Ovary (tissue), 9 donors: Measurements from ENCODE around the gene PAX1. TPM values are rescaled to one million over a fixed set of nuclear protein-coding genes. Genes with fewer than 3 reads are reported as not detected.

ENCODE experiments used
- DNase-seq, 5 donors: peaks; one replicate each; pipeline ENCODE4 v3.0.0-alpha.2; 2019 to 2020
- H3K27ac ChIP-seq, 2 donors: fragments of 200-600 bp; one replicate each; pipeline versions ENCODE4 v1.5.1 to v1.8.0; 2019 to 2022
- H3K27me3 ChIP-seq: fragments of 200-600 bp; one replicate; pipeline ENCODE4 v1.8.0; 2022
- H3K36me3 ChIP-seq: fragments of 200-600 bp; sonication (generic); one replicate; pipeline ENCODE4 v1.5.1; 2019
- H3K4me1 ChIP-seq: one replicate; pipeline ENCODE4 v1.8.1; 2013; ENCODE audit warnings: mild to moderate bottlenecking, moderate library complexity; ENCODE audit not compliant: insufficient read depth
- H3K4me3 ChIP-seq: fragments of 200-600 bp; sonication (generic); one replicate; pipeline ENCODE4 v1.5.1; 2017
- H3K9me3 ChIP-seq, 2 donors: fragments of 200-600 bp in 1 of 2; sonication (generic) in 1 of 2; one replicate each; pipeline versions ENCODE4 v1.5.1 to v1.8.1; 2013 to 2019; ENCODE audit warnings: mild to moderate bottlenecking in 1 of 2, moderate library complexity in 1 of 2
- EP300 ChIP-seq: sonication (generic); formaldehyde crosslinking; IDR thresholded peaks from one replicate; pipeline ENCODE4 v1.6.1; 2017; ENCODE audit warnings: antibody characterized with exemption
- POLR2A ChIP-seq: fragments of 450-650 bp; IDR thresholded peaks from one replicate; pipeline ENCODE4 v1.6.1; 2017; ENCODE audit warnings: antibody characterized with exemption, mild to moderate bottlenecking, moderate library complexity
- WGBS, 3 donors: extraction: QIAGEN DNeasy Blood & Tissue Kit in 1 of 3; methylation state at CpG; one replicate each; pipeline versions ENCODE4 v1.1.5 to v1.1.7; 2013 to 2017; 5-methylcytosine and 5-hydroxymethylcytosine counted together
- intact Hi-C, 4 donors: fragments of 100-400 bp; cut with DNase I; formaldehyde crosslinking; loops; one replicate each; pipeline versions ENCODE4 v1.11.0 to v1.15.1; 2022 to 2023
- polyA plus RNA-seq, 2 donors: library from polyadenylated mRNA; stranded (reverse); fragments of 200-250 nt in 1 of 2; fragments of 350-450 nt in 1 of 2; fragmentation: Illumina TruSeq in 1 of 2; extraction: RNeasy Lipid Tissue Mini Kit (QIAGEN cat#74804) in 1 of 2; gene quantifications; one replicate each; pipeline ENCODE4 v1.2.3, GENCODE V29; 2013 to 2014
- total RNA-seq, 7 donors: library from RNA; depleted of rRNA in 2 of 7; stranded (reverse); fragments of >200 nt in 2 of 7; fragmentation: NEBNext Ultra II Directional in 3 of 7; extraction: Animal tissue kit (Norgen Biotek cat#: 25700) in 3 of 7; gene quantifications; one replicate each; pipeline versions ENCODE4 v1.1.0 to v1.2.4, GENCODE V29; 2016 to 2023
- TF ChIP-seq, protein P1 (sequence below), 3 donors: fragments of 450-650 bp in 2 of 3; fragments of 200-600 bp in 1 of 3; IDR thresholded peaks; one replicate each; pipeline versions ENCODE4 v1.5.1 to v1.8.0; 2016 to 2022; ENCODE audit warnings: antibody characterized with exemption in 3 of 3, mild to moderate bottlenecking in 1 of 3
- donor health status: DM: no; HTN: no; CAD: no; lungs with moderate emphysema.
- donor health status: DM: no; HTN: no; CAD: no.
- donor health status: Bipolar disorder and iron deficiency.
- donor health status: DM: yes; HTN: yes; CAD: no.
- donor health status: DM: no; HTN: no; CAD: no.
- donor health status: DM: yes; HTN: yes; CAD: no.

The PAX1 gene
- total and polyA plus RNA-seq, 9 donors: not detected

GRCh38 chr20:21739161-21739560 is 33.7 kb downstream of the PAX1 start:
- 76 to 84% (median 77%) methylated on average over 3 of the region's 3 CpGs for WGBS, 3 donors
- H3K4me3 ChIP-seq: no peak overlapping the region
- no peak for DNase-seq
- intact Hi-C loops: no loop called here
- no peaks in the 10 kb centered on the region for H3K9me3 ChIP-seq
- TF ChIP-seq, protein P1, sequence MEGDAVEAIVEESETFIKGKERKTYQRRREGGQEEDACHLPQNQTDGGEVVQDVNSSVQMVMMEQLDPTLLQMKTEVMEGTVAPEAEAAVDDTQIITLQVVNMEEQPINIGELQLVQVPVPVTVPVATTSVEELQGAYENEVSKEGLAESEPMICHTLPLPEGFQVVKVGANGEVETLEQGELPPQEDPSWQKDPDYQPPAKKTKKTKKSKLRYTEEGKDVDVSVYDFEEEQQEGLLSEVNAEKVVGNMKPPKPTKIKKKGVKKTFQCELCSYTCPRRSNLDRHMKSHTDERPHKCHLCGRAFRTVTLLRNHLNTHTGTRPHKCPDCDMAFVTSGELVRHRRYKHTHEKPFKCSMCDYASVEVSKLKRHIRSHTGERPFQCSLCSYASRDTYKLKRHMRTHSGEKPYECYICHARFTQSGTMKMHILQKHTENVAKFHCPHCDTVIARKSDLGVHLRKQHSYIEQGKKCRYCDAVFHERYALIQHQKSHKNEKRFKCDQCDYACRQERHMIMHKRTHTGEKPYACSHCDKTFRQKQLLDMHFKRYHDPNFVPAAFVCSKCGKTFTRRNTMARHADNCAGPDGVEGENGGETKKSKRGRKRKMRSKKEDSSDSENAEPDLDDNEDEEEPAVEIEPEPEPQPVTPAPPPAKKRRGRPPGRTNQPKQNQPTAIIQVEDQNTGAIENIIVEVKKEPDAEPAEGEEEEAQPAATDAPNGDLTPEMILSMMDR (IDR thresholded peaks at IDR 0.05): no peak
- no peak for TF ChIP-seq EP300
- TF ChIP-seq POLR2A: no peak
- no peak overlapping the region for H3K27ac ChIP-seq
- no peaks in the 10 kb centered on the region for H3K4me1 ChIP-seq
- no peaks in the 10 kb centered on the region for H3K27me3 ChIP-seq
- H3K36me3 ChIP-seq: no peaks in the 10 kb centered on the region

DNA sequence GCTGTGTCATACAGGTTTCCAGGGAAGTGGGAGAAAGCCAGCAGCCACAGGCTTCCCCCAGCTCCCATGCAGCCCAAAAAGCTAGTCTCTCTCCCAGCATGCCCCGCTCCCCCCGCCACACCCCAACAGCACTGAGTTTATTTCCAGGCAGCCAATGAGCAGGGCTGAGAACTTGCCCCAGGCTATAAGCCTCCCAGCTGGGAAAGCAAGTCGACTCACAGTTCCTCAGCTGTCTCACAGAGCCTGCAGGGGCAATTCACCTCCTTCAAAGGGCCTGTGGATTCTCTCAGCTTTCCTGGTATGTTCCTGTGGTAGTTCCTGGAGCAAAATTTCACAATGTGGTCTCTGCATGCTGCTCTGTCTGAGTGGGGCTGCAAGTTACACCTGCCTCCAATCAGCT is 34.2 kb downstream of the PAX1 start:
- H3K4me1 ChIP-seq: no peaks in the 10 kb centered on the region
- H3K36me3 ChIP-seq: no peaks in the 10 kb centered on the region
- DNase-seq: no peak
- H3K4me3 ChIP-seq: no peak overlapping the region
- TF ChIP-seq, protein P1 (IDR thresholded peaks at IDR 0.05): no peak
- no peak for TF ChIP-seq EP300
- no peak for TF ChIP-seq POLR2A
- H3K9me3 ChIP-seq: no peaks in the 10 kb centered on the region
- no peaks in the 10 kb centered on the region for H3K27me3 ChIP-seq
- H3K27ac ChIP-seq: no peak overlapping the region
- intact Hi-C loops: no loop called here
- 56 to 67% (median 66%) methylated on average over 3 of the region's 3 CpGs for WGBS, 3 donors

GRCh38 chr20:21741266-21741665 is 35.8 kb downstream of the PAX1 start:
- intact Hi-C loops: no loop called here
- no peak for DNase-seq
- TF ChIP-seq, protein P1 (IDR thresholded peaks at IDR 0.05): no peak
- TF ChIP-seq POLR2A (no peak), EP300 (no peak)
- Histone ChIP-seq H3K36me3 (no peaks in the 10 kb centered on the region), H3K9me3 (no peaks in the 10 kb centered on the region), H3K4me3 (no peak overlapping the region), H3K27ac (no peak overlapping the region), H3K4me1 (no peaks in the 10 kb centered on the region), H3K27me3 (no peaks in the 10 kb centered on the region)

DNA sequence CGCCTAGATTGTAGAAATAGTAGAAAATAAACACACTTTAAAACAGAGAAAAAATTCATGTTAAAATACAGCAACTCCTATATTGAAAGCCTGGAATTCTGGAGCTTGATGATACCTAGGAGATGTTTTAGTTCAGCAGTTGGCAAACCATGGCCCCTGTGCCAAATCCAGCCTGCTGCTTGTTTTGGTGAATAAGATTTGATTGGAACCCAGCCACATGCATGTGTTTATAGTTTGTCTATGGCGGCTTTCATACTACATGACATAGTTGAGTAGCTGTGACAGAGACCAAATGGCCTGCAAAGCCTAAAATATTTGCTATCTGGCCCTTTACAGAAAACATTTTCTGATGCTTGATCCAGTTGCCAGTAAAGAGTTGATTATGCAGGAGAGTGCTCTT is 57.2 kb downstream of the PAX1 start:
- intact Hi-C loops: no loop called here
- no peak overlapping the region for H3K27ac ChIP-seq
- H3K27me3 ChIP-seq: no peaks in the 10 kb centered on the region
- H3K36me3 ChIP-seq: no peaks in the 10 kb centered on the region
- WGBS, 3 donors: 62 to 92% (median 67%) methylated on average over 2 of the region's 2 CpGs
- no peaks in the 10 kb centered on the region for H3K9me3 ChIP-seq
- H3K4me1 ChIP-seq: no peaks in the 10 kb centered on the region
- no peak for DNase-seq
- H3K4me3 ChIP-seq: no peak overlapping the region
- TF ChIP-seq POLR2A (no peak), EP300 (no peak)
- TF ChIP-seq, protein P1 (IDR thresholded peaks at IDR 0.05): no peak

- Histone ChIP-seq H3K9me3 (no peaks in the 10 kb centered on the region), H3K36me3 (no peaks in the 10 kb centered on the region), H3K4me1 (no peaks in the 10 kb centered on the region), H3K27me3 (no peaks in the 10 kb centered on the region), H3K4me3 (no peak overlapping the region), H3K27ac (no peak overlapping the region)
- intact Hi-C loops: no loop called here
- 56 to 66% (median 66%) methylated on average over 10 of the region's 10 CpGs for WGBS, 3 donors
- TF ChIP-seq, protein P1 (IDR thresholded peaks at IDR 0.05): no peak
- TF ChIP-seq POLR2A: no peak
- no peak for TF ChIP-seq EP300
- DNase-seq: no peak
Observed at GRCh38 chr20:21767200-21767738, 61.8 kb downstream of the PAX1 start.
